ENCODE measurements around the gene PRKCE.
A peak's percentile ranks its signal among the peaks of the same experiment; 100 is the strongest.

Gene PRKCE

DNA sequence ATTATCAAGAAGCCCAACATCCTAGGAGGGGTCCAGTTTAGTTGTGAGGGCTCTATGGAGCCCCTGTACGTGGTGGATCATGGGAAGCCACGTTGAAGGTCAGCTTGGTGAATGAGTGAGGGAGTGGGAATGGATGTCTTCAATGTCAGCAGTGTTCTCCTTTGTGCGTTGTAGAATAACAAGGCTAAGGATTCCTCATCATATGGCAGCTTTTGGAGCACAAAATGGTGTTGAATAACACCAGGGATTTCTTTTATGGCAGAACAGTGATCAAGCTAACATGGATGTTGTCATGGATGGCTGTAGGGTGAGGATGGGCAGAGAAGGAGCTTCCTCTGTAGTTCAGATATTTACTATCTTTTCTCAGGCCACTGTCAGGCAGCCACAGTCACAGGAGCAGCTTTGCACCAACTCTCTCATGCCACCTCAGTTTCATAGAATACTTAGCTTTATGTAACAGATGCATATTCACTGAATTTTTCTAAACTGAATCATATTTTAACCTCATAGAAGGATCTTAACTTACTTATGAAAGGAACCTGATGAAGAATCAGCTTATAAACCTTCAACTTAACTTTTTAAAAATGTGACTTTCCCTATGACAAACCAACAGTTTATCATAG, 361.3 kb downstream of the PRKCE start:
- H3K27ac ChIP-seq, result no peak overlapping the region
- no peak for DNase-seq (ENCODE audit: low read depth, low spot score)

DNA sequence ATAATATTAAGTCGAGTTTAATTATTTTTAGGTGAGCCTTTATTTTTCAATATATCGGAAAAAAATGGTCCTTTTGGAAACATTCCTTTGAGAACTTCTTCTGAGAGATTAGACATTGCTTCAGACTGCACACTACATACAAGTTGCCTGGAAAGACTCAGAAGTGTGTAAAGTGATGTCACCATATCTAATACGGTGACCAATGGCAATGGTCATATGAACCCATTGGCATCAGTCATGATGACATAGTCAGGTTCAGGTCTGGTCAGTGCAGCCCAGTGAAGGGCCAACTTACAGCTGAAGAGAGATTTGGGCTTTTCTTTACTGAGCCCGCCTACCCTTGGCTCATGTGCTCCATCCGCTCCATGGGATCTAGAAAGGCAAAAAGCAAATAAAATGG, 362.3 kb downstream of the PRKCE start:
- no peak overlapping the region for H3K27ac ChIP-seq
- no peak for DNase-seq (ENCODE audit: low read depth, low spot score)

DNA sequence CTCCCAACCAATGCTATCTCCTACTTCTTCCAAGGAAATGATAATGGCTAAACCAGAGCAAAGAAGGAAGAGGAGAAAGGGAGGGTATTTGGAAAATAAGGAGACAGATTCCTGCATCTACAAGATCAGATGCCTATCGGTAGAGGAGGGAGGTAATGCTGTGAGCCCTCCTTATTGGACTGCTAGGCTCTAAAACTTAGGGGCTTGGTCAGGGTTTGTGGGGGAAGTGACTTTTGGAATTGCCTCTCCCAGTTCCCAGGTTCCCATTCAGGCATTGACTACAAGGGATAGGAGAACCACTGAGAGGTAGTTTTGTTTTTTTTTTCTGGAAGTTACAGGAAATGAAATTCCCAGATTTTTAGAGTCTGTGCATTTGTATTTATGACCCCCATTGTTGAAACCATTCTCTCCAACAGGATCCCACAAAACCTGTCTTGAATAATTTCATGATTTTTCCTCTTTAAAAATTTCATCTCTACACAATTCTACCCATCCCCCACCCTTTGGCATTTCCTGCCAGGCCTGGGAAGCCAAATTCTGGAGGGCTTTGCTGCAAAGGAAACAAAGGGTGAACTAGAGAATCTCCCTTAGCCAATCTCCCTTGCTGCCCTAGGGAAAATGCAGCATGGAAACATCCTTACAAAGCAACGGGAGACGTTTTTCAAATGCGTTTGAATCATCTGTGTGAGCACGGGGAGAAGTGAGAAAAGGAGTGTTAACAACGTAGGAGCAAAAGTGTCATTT, 363.6 kb downstream of the PRKCE start:
- DNase-seq (ENCODE audit: low read depth, low spot score), result no peak
- H3K27ac ChIP-seq, result no peak overlapping the region

DNA sequence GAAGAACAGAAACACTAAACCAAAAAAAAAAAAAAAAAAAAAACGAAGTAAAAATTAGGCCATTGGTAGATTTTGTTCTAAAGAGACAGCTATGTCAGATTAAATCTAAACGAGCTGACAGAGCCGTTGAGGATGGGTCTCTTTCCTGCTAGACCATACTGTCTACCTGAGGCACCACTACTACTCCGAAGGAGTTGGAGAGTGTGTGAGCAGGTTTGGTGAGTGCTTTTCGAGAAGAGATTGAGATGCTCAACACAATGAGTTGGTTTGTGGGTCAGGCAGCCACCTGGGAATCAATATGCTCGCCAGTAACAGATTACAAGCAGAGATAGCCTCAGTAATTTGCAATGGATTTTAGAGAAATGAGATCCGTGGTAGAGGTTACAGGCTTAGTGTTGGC, 364.2 kb downstream of the PRKCE start:
- no peak for DNase-seq (ENCODE audit: low read depth, low spot score)
- no peak overlapping the region for H3K27ac ChIP-seq

DNA sequence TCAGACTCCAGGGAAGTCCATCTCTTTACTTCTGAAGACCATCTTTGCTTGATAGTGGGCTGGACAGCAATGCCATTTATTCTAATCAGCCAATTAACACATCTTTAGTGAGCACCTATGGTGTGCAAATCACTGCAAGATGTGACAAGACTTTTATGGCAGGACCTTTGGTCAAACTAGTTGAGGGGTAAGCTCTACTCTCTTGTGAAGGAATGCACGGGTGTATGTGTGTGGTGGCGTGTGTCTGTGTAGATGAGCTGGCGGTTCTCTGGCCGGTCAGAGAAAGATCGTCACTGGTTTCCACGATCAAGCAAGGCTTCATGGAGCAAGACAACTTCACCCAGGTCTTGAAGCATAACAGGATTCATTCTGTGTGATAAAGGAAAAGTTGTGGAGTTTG, 364.6 kb downstream of the PRKCE start:
- no peak overlapping the region for H3K27ac ChIP-seq
- DNase-seq (ENCODE audit: low read depth, low spot score), result no peak

DNA sequence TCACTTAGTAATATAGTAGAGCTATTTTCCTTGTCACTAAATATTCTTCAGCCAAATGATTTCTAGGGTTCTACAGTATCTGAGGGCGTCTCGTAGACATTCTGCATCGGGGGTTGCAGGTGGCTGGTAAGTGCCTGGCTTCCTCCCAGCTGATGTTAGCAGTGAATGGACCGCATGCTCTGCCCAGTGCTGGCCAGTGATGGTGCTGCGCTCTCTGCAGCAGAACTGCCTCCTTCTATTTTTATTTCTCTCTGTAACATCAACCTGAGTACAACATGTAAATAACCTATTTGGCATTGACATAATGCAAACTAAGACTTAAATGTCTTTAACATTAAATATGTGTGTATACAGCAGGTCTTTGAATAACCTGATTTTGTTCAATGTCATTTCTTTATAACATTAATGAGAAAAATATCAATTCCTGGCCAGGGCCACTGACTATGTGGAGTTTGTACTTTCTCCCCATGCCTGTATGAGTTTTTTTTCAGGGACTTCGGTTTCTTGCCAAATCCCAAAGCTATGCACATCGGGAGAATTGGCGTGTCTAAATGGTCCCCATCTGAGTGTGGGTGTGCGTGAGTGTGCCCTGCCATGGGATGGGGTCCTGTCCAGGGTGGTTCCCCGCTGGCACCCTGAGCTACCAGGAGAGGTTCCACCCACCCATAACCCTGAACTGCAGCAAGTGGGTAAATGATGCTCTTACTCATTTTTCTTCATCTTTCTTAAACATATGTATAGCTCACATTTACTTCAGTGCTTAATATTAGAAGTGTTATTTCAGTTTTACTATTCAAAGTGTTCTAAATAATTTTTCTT, 367.5 kb downstream of the PRKCE start:
- no peak for DNase-seq (ENCODE audit: low read depth, low spot score)
- H3K27ac ChIP-seq, result no peak overlapping the region

DNA sequence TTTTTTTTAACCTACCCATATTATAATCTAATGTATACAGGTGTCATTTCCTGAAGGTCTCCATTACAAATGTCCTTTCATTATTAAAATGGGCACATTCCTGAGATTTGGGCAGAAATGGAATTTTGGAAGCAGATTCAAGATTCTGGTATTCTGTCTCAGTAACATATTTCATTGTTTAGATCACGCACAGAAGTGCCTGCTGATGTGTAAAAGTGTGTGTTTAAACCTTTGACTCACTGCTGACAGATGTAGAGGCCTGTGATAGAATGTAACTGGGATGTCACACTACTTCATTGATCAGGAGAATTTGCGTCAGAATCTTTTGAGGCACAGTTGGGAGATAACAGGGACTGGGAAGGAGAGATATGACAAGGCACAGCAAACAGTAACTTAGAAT, 368.9 kb downstream of the PRKCE start:
- DNase-seq (ENCODE audit: low read depth, low spot score), result no peak
- H3K27ac ChIP-seq, result no peak overlapping the region

DNA sequence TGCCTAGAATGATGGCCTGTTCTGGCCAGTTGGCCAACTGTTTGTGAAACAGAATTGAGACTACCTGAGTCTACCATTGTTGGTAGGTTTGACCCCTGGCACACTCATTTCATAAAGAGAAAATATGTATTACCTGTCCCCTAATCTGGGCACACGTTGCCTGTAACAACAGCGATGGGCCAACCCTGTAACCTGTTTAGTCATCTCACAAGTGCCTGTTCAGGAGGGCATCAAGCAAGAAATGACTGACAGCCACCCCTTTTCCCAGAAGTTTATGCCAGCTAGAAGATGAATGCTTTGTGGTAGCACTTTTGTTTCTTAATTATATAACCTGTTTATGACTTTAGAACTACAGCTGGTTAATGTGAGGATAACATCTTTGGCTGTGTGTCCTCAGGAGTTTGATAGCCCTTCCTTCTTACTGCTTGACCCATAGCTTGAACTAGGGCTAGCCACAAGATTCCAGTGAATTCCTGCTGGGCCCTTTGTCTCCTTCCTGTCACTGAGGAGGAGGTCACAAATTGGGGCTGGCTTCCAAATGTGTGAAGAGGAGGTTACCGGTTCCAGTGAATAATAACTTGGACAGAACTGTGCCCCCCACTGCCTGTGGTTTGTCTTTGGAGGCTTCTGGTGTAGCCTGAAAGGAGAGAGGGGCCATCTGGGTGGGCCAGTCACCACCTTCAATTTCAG, 371.8 kb downstream of the PRKCE start:
- DNase-seq (ENCODE audit: low read depth, low spot score), result no peak
- H3K27ac ChIP-seq, result no peak overlapping the region

DNA sequence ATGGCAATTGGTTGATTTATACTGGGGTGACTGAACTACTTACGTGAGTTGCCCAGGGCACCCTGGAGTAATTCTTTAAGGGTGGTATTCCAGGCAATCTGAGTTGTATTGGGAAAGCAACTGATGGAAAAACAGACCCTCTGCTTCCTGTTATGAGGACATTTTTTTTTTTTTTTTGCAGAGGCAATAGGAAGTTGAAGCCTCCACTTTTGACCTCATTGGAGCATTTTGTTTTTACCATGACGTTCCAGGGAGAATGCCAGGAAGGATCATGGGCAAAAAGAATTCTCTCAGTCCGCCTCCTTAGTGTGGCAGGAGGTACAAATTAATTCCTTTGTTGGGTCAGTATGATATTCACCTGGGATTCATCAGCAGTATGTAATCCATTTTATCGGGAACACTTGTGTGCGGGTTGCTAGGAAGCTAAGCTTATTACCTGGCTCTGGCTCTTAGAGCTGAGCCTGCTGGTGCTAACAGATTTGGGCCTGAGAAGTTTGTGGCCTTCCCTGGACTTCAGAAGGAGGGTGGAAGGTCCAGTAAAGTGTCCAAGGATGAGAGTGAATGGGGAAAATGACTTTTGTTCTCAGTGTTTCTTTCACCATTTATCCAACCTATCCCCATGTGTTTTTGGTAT, 372.8 kb downstream of the PRKCE start:
- no peak overlapping the region for H3K27ac ChIP-seq
- DNase-seq (ENCODE audit: low read depth, low spot score), result no peak

DNA sequence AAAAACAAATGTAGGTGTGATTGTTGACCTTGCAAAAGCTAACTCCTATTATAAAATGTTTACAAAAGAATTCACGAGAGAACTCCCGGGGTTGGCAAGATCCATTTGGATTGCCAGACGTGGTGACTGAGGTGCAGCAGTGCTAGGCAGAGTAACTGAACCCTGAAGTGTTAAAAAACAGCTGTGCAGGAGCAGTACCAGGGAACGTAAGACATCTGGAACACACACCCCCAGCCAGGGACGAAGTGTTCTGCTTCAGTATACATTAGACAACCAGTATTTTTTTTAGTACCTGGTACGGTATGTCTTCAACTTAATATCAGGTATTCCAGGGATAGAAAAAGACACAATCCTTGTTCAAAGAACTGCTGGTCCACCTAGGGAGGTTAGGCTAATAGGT, 373.6 kb downstream of the PRKCE start:
- DNase-seq (ENCODE audit: low read depth, low spot score), result no peak
- H3K27ac ChIP-seq, result no peak overlapping the region

DNA sequence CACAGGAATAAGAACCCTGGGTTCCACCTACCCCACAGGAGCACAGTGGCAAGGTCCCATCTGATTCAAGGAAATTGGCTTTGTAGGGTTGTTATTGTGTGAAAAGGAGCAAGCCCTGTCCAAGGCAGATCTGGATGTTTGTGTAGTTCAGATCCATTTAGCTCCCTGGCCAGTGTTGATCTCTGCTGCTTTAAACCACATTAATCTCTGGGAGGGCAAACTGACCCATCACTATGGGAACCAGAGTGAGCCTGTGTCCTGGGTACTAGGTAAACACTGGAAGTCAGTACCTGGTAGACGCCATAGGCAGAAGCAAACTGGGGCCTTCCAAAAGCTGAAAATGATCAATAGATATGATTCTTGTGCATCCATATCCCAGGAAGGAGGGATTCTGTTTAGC, 374.2 kb downstream of the PRKCE start:
- DNase-seq (ENCODE audit: low read depth, low spot score), result no peak
- no peak overlapping the region for H3K27ac ChIP-seq

DNA sequence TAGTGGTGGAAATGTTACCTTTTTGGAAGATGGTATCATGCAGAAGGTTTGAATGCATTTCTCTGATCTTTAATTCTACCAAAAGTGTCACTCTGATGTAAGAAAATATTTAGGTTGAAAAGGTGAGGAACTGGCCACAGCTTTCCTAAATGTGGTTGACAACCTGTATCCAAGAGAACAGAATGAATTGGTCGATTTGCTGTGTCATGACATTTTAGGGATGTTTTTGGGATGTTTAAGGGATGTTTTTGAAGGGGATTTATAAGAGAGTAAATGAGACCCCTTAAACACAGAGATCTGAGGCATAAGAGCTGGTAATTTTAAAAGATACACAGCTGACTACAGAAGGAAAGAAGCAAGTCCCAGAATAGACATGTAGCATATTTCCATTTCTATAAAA, 375.0 kb downstream of the PRKCE start:
- DNase-seq (ENCODE audit: low read depth, low spot score), result no peak
- H3K27ac ChIP-seq, result no peak overlapping the region

DNA sequence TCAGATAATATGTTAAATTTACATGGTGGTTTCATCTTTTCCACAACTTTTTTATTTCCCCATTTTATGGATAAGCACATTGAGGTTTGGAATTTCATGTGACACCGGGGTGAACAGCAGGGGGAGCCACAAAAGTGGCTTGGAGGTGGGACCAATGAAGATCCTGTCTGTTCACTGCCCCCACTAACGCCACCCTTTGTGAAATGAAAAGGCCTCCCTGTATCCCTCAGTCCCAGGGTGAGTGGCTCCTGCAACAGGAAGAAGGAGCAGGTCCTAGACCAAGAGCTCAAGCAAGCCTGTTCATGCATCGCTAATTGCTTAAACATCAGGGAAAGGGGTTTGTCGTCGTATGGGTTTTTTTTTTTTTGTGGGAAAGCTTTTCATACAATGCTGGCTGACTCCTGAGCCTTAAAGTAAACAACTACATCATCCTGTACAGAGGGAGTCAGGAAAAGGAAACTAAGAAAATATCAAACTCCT, 377.9 kb downstream of the PRKCE start:
- H3K27ac ChIP-seq, result peak overlapping the region; percentile 13
- peak; percentile 73 for DNase-seq (ENCODE audit: low read depth, low spot score)

DNA sequence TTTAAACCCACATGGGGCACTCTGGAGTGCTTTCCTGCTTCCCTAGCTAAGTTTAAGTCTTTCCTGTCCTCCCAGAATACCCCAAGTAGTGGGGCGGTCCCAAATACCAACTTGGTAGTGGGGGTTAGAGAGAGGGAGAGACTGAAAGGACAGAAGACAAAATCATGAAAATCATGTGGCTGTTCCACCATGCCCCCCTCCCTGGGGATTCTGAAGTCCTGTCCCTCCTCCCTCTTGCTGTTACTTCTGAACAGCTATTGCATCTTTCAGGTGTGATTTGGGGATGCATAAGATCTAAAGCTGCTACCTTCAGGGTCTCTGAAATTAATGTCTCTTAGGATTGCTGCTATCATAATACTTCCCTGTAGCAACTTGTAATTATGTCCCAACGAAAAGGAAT, 378.9 kb downstream of the PRKCE start:
- no peak for DNase-seq (ENCODE audit: low read depth, low spot score)
- H3K27ac ChIP-seq, result no peak overlapping the region

DNA sequence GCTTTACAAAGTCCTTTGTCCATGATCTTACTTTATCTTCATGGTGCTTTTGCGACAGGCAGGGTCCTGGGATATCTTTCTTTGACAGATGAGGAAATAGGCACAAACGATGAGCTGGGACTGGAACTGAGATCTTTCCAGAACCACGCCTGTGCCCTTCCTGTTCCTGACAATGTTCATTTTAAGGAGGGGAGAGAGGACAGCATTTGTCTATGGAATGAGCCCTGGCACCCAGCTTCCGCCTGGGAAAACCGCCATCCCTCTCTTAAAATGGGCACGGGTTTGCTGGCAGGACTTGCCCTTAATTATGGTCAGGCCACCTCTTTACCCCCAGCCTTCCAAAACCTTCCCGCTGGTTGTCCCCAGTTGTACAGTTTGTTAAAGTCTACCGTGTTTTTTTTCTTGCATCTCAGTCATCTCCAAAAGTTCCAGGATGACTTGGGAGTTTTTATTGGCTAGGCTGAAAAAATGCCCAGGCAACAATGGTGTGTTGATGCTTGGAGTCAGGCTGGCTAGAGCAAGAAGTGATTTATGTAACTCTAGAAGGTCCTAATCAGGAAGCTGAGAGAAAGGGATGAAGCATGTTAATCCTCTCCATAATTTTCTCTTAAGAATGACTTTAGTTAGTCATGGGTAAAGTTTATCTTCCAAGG, 380.8 kb downstream of the PRKCE start:
- peak overlapping the region; percentile 54 for H3K27ac ChIP-seq
- DNase-seq (ENCODE audit: low read depth, low spot score), result no peak

DNA sequence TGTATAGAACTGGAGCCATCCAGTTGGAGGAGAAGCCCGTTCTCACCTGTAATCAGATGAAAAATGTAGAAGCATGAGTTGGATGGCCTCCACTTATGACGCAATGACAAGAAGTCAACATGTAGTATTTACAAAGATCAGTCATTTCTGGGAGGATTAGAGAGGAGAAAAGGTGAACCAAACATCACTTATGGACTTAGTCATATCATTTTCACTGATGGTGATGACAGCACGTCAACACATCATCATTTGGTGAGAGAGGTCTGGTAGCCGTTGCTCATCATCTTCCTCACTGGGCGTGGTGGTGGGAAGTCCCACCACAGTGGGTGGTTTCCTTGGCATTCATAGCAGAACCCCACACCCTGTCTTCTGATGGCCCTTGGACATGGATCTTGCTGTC, 381.5 kb downstream of the PRKCE start:
- DNase-seq (ENCODE audit: low read depth, low spot score), result peak; percentile 88
- peak overlapping the region; percentile 54 for H3K27ac ChIP-seq

DNA sequence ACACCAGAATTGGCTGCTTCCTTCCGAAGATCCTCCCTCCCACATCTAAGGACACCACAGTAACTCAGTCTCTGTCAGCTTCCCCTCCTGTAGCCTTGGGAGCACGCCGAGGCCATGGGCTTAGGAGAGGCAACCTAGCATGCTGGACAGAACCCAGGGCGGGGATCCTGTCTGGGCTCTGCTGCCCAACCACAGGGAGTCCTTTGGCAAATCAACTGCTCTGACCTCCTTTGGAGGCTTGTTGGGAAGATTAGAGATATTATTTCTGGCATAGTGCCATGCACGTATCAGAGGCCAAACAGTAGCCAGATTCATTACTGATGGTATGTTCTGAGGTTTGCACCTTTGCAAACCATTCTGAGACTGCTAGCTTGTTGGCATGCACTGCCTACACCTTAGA, 383.1 kb downstream of the PRKCE start:
- DNase-seq (ENCODE audit: low read depth, low spot score), result no peak
- no peak overlapping the region for H3K27ac ChIP-seq

DNA sequence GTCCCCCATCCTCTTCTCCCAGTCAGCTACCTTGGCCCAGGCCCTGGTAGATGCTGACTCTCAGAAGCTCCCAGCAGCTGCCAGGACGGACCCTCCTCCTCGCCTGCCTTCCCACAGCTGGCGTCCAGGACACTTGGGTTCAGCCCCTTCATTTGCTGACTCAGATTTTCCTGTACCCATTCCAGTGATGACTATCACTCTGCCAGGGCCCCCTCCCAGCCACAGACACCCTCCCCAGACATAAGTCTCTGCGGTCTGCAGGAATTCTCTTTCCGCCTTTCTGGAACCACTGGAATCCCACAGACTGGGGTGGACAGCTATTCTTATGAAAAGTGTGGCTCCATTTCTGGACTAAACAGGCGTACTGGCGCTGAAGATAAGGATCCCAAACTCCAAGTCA, 385.5 kb downstream of the PRKCE start:
- no peak for DNase-seq (ENCODE audit: low read depth, low spot score)
- H3K27ac ChIP-seq, result no peak overlapping the region

DNA sequence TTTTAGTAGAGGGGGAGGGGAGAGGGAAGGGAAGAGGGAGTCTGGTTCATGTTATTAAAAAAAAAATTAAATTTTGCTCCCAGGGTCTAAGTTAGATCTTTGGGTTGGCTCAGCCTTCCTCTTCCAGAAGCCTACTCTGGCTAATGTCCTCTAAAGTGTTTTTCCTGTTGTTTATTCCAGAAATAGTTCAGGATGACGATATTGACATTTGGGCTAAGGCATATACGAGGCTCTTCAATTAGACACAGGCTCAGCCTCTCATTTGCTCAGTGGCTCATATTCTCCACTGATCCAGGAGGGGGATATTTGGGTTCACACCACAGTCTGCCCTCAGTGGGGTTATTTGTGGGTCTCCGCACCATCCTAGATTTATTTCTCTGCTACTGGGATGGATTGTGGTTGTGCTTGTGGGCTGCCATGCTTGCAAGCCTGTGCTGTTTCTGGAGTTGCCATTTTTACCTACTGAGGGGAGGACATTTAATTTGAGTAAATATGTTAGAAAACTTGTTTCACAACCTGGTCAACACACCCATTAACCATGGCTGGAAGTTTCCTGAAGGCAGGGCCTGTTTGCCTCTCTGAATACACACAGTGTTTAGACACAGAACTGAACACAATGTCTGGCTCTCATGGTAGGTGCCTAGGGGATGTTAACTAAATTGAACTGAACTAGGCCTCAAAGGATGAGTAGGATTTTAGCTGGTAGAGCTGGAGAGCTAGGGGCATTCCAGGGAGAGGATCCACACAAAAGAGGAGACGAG, 388.2 kb downstream of the PRKCE start:
- no peak for DNase-seq (ENCODE audit: low read depth, low spot score)
- H3K27ac ChIP-seq, result no peak overlapping the region
